Epidermal melanocyte (primary cell): ENCODE data around the gene FEZ2.

Experiments
- DNase-seq: peaks from one replicate; pipeline ENCODE4 v3.0.0; 2011; ENCODE audit warnings: low spot score; ENCODE audit not compliant: insufficient read length

FEZ2 gene

GRCh38 chr2:36587556-36587955, 10.4 kb downstream of the FEZ2 start:
- no peak for DNase-seq

DNA sequence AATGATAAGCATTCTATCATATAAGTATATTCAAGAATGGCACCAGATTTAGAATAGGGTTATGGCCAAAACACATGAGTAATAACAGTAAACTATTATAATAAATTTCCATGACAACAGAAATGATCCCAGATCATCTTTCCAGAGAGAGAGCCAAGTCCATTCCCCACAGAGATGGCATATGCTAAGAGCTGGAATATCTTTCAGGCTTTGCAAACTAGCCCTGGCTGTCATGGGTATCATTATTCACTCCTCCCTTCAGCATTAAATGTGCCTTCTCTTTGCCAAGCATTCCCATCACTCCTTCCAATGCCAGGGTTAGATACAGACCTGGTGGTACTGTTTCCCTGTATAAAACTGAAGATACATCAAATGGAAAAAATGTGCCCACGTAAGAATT, 10.9 kb downstream of the FEZ2 start:
- DNase-seq: no peak

GRCh38 chr2:36586672-36587071, 11.3 kb downstream of the FEZ2 start:
- DNase-seq: no peak

- DNase-seq: no peak
Measured at GRCh38 chr2:36584148-36584794, 13.7 kb downstream of the FEZ2 start.

DNA sequence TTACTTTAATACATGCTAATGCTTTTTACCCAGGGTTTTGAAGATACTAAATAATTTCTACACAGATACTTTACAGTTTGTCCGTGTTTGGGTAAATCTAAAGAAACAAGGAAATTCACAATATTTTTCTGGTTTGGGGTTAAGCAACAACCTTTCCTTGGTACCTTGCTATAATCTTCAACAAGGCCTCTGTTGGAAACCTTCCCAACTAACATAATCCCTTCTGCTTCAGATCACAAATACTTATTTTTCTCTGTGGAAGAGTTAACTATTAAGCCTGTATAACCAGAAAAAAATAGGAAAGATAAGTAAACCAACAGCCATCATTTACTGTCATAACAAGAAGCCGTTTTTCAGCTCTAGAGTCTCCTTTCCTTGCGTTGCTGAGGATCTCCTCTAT, 15.0 kb downstream of the FEZ2 start:
- DNase-seq: no peak

DNA sequence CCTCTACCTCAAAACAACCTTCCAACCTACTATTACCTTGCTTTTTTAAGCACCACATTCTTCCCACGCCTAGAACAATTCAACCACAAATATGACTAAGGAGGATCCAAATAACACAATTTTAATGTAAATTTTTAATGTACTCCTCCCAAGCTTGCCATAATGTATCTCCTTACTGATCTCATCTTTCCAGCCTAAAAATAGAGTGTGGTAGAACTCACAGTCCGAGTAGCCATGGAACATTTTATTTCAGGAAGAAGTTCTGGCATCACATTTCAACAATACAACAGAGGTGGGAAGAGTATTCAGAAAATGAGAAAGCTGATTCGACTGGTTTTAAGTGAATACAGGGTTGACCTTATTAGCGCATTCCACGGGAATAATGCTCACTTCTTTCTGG, 15.4 kb downstream of the FEZ2 start:
- DNase-seq: no peak

DNA sequence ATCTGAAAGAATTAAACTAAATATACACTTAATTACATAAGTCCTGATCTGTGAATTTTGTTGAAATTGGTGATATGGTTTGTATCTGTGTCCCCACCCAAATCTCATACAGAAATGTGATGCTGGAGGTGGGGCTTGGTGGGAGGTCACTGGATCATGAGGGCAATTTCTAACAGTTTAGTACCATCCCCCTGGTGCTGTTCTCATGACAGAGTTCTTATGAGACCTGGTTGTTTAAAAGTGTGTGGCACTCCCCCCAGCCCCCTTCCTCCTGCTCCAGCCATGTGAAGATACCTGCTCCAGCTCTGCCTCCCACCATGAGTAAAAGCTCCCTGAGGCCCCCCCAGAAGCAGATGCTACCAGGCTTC, 18.7 kb downstream of the FEZ2 start:
- DNase-seq: no peak

DNA sequence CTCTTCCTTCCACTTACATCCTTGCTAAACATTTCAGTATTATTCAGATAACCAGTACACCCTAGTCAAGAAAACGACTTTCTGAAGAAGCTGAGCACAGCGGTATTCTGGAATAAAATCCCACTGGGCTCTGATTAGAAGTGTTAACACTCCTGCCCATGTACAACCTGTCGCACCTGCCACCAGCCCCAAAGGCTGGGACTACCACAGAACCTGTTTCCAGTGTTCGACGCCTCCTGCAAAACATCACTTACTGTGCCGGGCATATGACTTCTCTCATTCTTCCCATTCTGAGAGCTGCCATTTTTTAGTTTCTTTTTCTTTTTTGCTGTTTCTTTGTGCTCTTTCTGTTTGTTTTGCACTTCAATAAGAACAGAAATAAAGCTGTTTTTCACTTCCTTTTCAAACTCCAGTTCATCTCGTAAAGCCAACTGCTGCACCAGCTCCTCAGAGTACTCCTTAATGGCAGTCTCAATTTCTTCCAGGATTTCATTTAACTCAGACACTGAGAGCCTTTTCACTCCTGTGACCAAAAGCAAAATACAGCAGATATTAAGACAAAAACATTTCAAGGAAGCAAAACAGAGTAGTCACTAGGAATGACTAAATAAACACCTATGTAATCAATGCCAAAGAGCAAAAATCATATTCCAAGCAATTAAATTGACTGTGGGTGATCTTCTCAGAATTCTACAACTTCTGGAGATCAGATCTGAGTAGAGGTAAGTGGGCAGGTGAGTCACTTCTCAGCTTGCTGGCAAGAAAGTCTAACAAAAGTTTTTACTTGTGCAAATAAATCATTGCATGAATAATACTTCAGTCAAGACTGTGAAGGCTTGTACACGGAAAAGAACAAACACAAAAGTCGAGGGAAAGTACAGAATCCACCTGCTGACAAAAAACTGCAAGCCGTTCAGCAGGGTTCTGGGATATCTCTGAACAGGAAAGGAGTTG, 19.3 kb downstream of the FEZ2 start:
- DNase-seq: no peak

- no peak for DNase-seq
Measured at GRCh38 chr2:36577884-36578283, 20.1 kb downstream of the FEZ2 start.

GRCh38 chr2:36574560-36574959, 23.4 kb downstream of the FEZ2 start:
- no peak for DNase-seq

GRCh38 chr2:36573165-36573564, 24.8 kb downstream of the FEZ2 start:
- no peak for DNase-seq

GRCh38 chr2:36572719-36573059, 25.3 kb downstream of the FEZ2 start:
- DNase-seq: no peak

DNA sequence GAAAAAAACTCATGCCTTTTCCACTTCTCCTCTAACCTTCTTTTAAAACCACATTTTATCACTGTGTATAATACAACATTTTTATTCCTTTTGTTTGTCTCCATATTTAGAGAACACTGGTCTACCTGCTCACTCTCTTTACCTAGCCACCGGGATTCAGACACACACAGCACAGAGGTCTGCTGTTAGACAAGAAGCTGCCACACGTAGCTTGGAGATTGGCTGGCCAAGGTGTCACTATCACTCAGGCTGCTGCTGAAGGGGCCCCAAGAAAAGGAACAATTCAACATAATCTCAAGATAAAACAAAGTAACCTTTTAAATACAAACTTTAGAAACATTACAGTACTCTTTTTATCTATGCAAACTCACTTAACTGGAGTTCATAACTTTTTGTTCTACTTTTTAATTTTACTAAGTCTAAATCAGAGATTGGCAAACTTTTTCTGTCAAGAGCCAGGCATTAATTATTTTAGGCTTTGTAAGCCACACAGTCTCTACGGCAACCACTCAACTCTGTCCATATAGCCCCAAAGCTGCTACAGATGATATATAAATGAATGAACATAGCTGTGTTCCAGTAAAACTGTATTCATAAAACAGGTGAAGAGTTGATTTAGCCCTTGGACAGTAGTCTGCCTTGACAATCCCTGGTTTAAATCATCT, 25.8 kb downstream of the FEZ2 start:
- DNase-seq: no peak

DNA sequence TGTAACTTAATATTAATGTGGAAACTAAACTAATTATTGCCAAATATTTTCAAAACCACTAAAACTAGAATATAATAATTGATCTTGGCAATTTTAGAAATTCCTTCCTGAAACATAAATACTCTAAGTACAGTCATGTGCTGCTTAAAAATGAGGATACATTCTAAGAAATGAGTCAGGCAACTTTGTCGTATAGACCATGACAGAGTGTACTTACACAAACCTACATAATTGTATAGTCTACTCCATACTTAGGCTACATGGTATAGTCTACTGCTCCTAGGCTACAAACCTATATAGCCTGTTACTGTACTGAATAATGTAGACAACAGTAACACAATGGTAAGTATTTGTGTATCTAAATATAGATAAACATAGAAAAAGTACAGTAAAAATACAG, 27.6 kb downstream of the FEZ2 start:
- DNase-seq: no peak

DNA sequence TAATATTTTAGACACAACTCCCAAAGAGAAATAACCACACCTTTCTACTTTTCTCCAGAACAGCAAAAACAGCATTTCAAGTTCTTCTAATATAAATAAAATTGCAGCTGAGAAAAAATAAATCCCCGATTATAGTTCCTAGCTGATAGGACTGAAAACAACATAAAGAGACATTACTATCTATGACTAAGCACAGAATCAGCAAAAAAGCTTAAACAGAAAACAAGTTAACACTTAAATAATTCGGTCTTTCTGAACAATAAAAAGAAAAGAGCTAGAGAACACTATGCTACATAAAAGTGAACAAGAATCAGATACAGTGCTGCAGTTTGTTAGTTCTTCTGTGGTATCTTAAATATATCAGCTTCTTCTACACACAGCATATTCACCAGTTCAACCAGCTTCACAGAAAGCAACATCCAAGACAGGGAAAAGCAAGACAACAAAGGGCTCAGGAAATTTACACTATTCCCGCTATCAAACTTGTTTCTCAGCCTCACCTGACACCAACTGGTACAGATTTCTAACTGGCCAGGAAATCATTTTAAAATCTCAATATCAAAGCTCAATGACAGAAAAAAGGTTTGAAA, 28.6 kb downstream of the FEZ2 start:
- no peak for DNase-seq

DNA sequence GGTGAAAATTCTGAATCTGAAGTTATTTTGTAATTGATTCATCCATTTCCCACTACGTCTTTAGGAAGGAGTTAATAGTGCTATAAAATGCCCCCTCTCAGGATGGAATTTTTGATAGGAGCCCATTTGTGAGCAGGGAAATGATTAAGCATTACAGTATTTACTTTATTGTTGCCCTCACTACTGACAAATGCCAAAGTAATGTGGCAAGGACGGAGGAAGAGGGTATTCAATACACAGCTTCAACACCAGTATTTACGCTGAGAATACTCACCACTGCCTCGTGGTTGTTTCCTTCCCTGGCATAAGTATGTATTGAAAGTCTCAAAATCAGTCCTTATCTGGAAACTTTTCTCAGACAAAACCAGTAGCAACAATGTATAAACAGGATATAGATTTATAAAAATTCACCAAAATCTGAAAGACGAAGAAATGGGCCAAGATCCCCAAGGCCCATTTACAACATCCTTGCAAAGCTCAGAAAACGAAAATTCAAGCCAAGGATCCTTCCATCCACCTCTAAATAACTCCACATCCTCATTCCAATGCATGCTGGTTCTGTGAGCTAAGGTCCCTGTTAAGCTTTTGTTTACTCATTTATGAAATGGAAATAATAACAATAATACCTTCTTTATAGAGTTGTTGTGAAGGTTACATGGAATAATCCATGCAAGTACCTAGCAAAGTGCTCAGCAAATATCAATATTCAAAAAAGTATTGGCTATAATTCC, 29.3 kb downstream of the FEZ2 start:
- DNase-seq: no peak

- DNase-seq: no peak
Measured at GRCh38 chr2:36567711-36568408, 30.1 kb downstream of the FEZ2 start.

- no peak for DNase-seq
Measured at GRCh38 chr2:36566887-36567286, 31.1 kb downstream of the FEZ2 start.

GRCh38 chr2:36565712-36566111, 32.3 kb downstream of the FEZ2 start:
- no peak for DNase-seq

GRCh38 chr2:36564377-36564930, 33.5 kb downstream of the FEZ2 start:
- no peak for DNase-seq
